GM21367 (cell line): ENCODE measurements around the gene TRAM2.
"Not testable (repeated sequence)": the region's sequence is repeated elsewhere in the genome, so short reads cannot be mapped to it uniquely, and the experiment has no call there.

Experiments used
- ATAC-seq: cut with Tn5 transposase; IDR thresholded peaks from one replicate; pipeline ENCODE4 v1.9.1; 2021; ENCODE audit not compliant: unreplicated experiment

The TRAM2 gene

GRCh38 chr6:52497652-52498408, 79.0 kb downstream of the TRAM2 start:
- ATAC-seq: peak; percentile 86

GRCh38 chr6:52496631-52497030, 80.2 kb downstream of the TRAM2 start:
- no peak for ATAC-seq

- ATAC-seq: no peak
Observed at GRCh38 chr6:52495922-52496321, 80.9 kb downstream of the TRAM2 start.

- ATAC-seq: no peak
Observed at GRCh38 chr6:52494298-52495072, 82.4 kb downstream of the TRAM2 start.

GRCh38 chr6:52493669-52494068, 83.2 kb downstream of the TRAM2 start:
- no peak for ATAC-seq

- ATAC-seq: peak; percentile 70
Observed at GRCh38 chr6:52491203-52492069, 85.4 kb downstream of the TRAM2 start.

- no peak for ATAC-seq
Observed at GRCh38 chr6:52489881-52490280, 87.0 kb downstream of the TRAM2 start.

GRCh38 chr6:52483671-52484003, 93.2 kb downstream of the TRAM2 start:
- no peak for ATAC-seq

GRCh38 chr6:52482903-52483670, 93.8 kb downstream of the TRAM2 start:
- ATAC-seq: no peak

- no peak for ATAC-seq
Observed at GRCh38 chr6:52475307-52475706, 101.6 kb downstream of the TRAM2 start.

GRCh38 chr6:52474173-52474572, 102.7 kb downstream of the TRAM2 start:
- no peak for ATAC-seq

- not testable (repeated sequence) for ATAC-seq
Observed at GRCh38 chr6:52461194-52461593, 115.7 kb downstream of the TRAM2 start.

GRCh38 chr6:52457096-52457495, 119.8 kb downstream of the TRAM2 start:
- no peak for ATAC-seq

- ATAC-seq: no peak
Observed at GRCh38 chr6:52454556-52454955, 122.3 kb downstream of the TRAM2 start.
